ENCODE results near the gene NEDD9. TPM values are rescaled to one million over a fixed set of nuclear protein-coding genes. Genes with fewer than 3 reads are reported as not detected.

NEDD9 gene
- total RNA-seq, 1 experiment from 2014 or later = 0.28 TPM

GRCh38 chr6:11201015-11201414 lies 31.5 kb downstream of the NEDD9 start:
- TF ChIP-seq SIN3A (IDR thresholded peaks at IDR 0.05; ENCODE audit: borderline replicate concordance, insufficient read depth, low read depth, low read length) = no peak
- TF ChIP-seq, protein P1, sequence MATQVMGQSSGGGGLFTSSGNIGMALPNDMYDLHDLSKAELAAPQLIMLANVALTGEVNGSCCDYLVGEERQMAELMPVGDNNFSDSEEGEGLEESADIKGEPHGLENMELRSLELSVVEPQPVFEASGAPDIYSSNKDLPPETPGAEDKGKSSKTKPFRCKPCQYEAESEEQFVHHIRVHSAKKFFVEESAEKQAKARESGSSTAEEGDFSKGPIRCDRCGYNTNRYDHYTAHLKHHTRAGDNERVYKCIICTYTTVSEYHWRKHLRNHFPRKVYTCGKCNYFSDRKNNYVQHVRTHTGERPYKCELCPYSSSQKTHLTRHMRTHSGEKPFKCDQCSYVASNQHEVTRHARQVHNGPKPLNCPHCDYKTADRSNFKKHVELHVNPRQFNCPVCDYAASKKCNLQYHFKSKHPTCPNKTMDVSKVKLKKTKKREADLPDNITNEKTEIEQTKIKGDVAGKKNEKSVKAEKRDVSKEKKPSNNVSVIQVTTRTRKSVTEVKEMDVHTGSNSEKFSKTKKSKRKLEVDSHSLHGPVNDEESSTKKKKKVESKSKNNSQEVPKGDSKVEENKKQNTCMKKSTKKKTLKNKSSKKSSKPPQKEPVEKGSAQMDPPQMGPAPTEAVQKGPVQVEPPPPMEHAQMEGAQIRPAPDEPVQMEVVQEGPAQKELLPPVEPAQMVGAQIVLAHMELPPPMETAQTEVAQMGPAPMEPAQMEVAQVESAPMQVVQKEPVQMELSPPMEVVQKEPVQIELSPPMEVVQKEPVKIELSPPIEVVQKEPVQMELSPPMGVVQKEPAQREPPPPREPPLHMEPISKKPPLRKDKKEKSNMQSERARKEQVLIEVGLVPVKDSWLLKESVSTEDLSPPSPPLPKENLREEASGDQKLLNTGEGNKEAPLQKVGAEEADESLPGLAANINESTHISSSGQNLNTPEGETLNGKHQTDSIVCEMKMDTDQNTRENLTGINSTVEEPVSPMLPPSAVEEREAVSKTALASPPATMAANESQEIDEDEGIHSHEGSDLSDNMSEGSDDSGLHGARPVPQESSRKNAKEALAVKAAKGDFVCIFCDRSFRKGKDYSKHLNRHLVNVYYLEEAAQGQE (IDR thresholded peaks at IDR 0.05; ENCODE audit: insufficient read depth in 1 of 2, low read depth in 2 of 2, low read length in 1 of 2) = no peak
- POLR2A ChIA-PET = no interaction called here

DNA sequence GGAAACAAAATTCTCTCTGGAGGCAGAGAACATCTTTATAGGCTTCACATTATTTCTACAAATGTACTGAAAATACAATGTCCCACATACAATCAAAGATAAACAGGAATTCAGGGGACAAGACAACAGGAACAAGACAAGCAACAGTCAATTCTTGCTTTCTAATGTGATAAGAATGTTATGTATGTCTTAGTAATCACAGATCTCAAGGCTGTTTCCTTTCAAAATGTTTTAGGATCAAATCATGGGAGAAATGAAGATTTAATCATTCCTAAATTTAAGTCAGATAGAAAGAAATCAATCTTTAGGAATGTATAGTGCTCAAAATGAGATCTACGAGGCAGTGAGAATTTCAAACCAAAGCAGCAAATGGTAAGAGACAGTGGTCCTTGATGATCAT lies 32.1 kb downstream of the NEDD9 start:
- in situ Hi-C loops (cut with HindIII; ENCODE audit: low pct_unique_long_range_greater_than_20kb, low sequenced_read_pairs) (no loop called here), intact Hi-C loops (cut with micrococcal nuclease; ENCODE audit: unreplicated experiment) (no loop called here)
- Histone ChIP-seq H3K27ac (ENCODE audit: low read length) (no peak overlapping the region), H3K27me3 (ENCODE audit: control insufficient read depth, insufficient read depth, low read length) (no peaks in the 10 kb centered on the region), H3K4me1 (ENCODE audit: control insufficient read depth, insufficient read depth, low read length) (no peaks in the 10 kb centered on the region), H3K4me3 (ENCODE audit: low read depth in 2 of 2, low read length in 2 of 2) (no peak overlapping the region), H3K36me3 (ENCODE audit: control insufficient read depth, insufficient read depth, low read length) (no peaks in the 10 kb centered on the region), H3K9me3 (ENCODE audit: control insufficient read depth, insufficient read depth, low read depth, low read length) (no peaks in the 10 kb centered on the region)
- TF ChIP-seq SIN3A (IDR thresholded peaks at IDR 0.05; ENCODE audit: borderline replicate concordance, insufficient read depth, low read depth, low read length) (no peak), TCF7L2 (IDR thresholded peaks at IDR 0.05; ENCODE audit: low read depth, low read length) (no peak), POLR2AphosphoS5 (IDR thresholded peaks at IDR 0.05; ENCODE audit: low read depth, low read length) (no peak)
- TF ChIP-seq, protein P1 (IDR thresholded peaks at IDR 0.05; ENCODE audit: insufficient read depth in 1 of 2, low read depth in 2 of 2, low read length in 1 of 2) = no peak
- TF ChIP-seq, protein P2, sequence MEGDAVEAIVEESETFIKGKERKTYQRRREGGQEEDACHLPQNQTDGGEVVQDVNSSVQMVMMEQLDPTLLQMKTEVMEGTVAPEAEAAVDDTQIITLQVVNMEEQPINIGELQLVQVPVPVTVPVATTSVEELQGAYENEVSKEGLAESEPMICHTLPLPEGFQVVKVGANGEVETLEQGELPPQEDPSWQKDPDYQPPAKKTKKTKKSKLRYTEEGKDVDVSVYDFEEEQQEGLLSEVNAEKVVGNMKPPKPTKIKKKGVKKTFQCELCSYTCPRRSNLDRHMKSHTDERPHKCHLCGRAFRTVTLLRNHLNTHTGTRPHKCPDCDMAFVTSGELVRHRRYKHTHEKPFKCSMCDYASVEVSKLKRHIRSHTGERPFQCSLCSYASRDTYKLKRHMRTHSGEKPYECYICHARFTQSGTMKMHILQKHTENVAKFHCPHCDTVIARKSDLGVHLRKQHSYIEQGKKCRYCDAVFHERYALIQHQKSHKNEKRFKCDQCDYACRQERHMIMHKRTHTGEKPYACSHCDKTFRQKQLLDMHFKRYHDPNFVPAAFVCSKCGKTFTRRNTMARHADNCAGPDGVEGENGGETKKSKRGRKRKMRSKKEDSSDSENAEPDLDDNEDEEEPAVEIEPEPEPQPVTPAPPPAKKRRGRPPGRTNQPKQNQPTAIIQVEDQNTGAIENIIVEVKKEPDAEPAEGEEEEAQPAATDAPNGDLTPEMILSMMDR (IDR thresholded peaks at IDR 0.05) = no peak
- DNase-seq (ENCODE audit: low read depth, low spot score) = no peak
- CTCF ChIA-PET = interaction anchor here (1.1 kb wide), 1 partner anchor 392 kb away, joined by 4 read pairs; no protein-coding TSS in a partner anchor
- POLR2A ChIA-PET = no interaction called here
- no peak for ATAC-seq
- no TSS peak for BruUV-seq (replicated peaks)

More at GRCh38 chr6:11201015-11201414, 31.5 kb downstream of the NEDD9 start:
- H3K4me1 ChIP-seq (ENCODE audit: control insufficient read depth, insufficient read depth, low read length) = no peaks in the 10 kb centered on the region
- H3K4me3 ChIP-seq (ENCODE audit: low read depth in 2 of 2, low read length in 2 of 2) = no peak overlapping the region
- ATAC-seq (no peak), DNase-seq (ENCODE audit: low read depth, low spot score) (no peak)
- in situ Hi-C loops (cut with HindIII; ENCODE audit: low pct_unique_long_range_greater_than_20kb, low sequenced_read_pairs) = no loop called here
- BruUV-seq (replicated peaks) = no TSS peak
- H3K27ac ChIP-seq (ENCODE audit: low read length) = no peak overlapping the region
- H3K27me3 ChIP-seq (ENCODE audit: control insufficient read depth, insufficient read depth, low read length) = no peaks in the 10 kb centered on the region
- CTCF ChIA-PET = no interaction called here
- H3K9me3 ChIP-seq (ENCODE audit: control insufficient read depth, insufficient read depth, low read depth, low read length) = no peaks in the 10 kb centered on the region
- intact Hi-C loops (cut with micrococcal nuclease; ENCODE audit: unreplicated experiment) = no loop called here
- no peaks in the 10 kb centered on the region for H3K36me3 ChIP-seq (ENCODE audit: control insufficient read depth, insufficient read depth, low read length)
